ENCODE results near the gene ALAD.

- TF ChIP-seq CTCF (IDR thresholded peaks at IDR 0.05) (no peak), POLR2A (IDR thresholded peaks at IDR 0.05) (no peak)
These were observed 49.1 kb downstream of the ALAD start for GRCh38 chr9:113352006-113352405.
